ENCODE measurements around the gene VASN. TPM values are rescaled to one million over a fixed set of nuclear protein-coding genes. Genes with fewer than 3 reads are reported as not detected.

VASN gene
- total RNA-seq, 2 experiments from 2014 or later: not detected

DNA sequence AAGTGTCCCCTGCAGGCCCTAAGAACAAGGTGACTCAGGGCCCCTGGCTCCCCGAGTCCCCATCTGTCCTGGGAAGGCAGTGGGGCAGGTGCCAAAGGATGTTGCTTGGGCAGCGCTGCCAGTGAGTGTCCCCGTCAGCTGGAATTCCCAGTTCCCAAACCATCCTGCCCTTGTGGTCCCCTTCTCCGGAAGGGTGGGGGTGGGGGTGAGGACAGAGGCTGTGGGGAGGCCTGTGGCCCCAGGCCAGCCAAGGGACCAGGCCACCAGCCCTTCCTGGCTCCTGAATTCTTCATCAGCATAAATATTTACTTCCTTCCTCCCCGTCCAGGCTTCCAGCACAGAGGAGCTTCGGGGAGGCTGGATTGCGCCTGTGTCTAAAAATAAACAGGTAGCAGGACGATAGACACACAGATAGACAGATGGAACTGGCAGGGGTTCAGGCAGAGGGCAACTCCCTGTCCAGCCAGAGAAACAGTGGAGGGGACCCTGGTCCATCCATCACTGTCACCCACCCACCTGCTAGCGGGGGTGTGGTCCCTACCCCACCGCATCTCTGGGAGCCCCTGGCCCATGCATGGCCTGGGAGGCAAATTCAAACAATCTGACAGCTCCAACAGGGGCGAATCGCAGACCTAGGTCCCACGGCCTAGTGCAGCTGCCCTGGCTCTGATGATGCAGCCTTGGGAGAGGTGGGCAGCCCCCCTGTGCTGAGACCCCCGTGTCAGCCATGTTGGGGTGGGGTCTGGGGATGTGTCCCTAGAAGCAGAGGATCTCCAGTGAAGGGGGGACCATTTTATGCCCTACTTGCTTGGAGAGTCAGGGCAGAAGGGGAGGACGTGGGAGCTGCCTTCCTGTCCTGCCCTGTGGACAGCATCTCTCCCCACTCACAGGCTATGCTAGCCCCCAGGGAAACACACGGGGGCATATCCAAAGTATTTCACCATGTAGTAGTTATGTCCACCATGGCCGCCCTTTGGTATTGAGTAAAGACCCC is 42.6 kb upstream of the VASN start:
- Mint-ChIP-seq H3K4me3 (no peak overlapping the region), H3K36me3 (ENCODE audit: low read depth) (no peaks in the 10 kb centered on the region), H3K9me3 (no peaks in the 10 kb centered on the region), H3K27ac (no peak overlapping the region), H3K27me3 (no peaks in the 10 kb centered on the region), H3K4me1 (ENCODE audit: low read depth) (peaks cover 4% of the 10 kb centered on the region)
- intact Hi-C loops (cut with micrococcal nuclease): no loop called here
- TF ChIP-seq, protein P1, sequence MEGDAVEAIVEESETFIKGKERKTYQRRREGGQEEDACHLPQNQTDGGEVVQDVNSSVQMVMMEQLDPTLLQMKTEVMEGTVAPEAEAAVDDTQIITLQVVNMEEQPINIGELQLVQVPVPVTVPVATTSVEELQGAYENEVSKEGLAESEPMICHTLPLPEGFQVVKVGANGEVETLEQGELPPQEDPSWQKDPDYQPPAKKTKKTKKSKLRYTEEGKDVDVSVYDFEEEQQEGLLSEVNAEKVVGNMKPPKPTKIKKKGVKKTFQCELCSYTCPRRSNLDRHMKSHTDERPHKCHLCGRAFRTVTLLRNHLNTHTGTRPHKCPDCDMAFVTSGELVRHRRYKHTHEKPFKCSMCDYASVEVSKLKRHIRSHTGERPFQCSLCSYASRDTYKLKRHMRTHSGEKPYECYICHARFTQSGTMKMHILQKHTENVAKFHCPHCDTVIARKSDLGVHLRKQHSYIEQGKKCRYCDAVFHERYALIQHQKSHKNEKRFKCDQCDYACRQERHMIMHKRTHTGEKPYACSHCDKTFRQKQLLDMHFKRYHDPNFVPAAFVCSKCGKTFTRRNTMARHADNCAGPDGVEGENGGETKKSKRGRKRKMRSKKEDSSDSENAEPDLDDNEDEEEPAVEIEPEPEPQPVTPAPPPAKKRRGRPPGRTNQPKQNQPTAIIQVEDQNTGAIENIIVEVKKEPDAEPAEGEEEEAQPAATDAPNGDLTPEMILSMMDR (IDR thresholded peaks at IDR 0.05): no peak
- CTCF ChIA-PET: interaction anchor here (0.8 to 6.6 kb wide), 22 partner anchors 10 to 128 kb away, joined by 3 to 54 read pairs (median 5); partner anchors contain the start of gene TFAP4
- ATAC-seq (no peak), DNase-seq (no peak)
- POLR2A ChIA-PET: interaction anchor here (1.0 to 1.4 kb wide), 3 partner anchors 11 to 58 kb away, joined by 3 to 5 read pairs (median 4); no protein-coding TSS in a partner anchor

DNA sequence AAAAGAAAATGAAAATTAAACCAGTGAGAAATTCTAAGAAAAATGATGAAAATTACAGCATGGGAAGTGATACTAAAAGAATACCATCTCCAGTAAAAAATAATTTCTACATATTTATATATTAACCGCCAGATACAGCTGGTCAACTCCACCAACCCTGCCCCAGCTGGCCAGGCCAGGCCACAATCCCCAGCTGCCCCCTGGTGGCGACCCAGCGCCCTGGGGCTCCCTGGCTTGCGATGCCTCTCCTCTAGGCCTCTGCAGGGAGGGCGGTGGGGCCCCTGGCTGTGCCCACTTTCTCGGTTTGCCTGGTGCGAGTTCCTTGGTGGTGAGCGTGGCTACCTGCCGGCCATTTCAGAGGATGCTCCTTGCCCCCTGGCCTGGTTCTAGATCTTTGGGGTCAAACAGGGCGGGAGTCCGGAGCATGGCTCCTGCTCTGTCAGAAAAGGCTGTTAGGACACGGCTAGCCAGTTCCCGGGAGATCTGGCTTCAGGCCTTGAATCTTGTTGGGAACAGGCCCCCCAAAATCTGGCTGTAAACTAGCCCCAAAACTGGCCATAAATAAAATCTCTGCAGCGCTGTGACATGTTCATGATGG is 41.3 kb upstream of the VASN start:
- no peaks in the 10 kb centered on the region for H3K36me3 Mint-ChIP-seq (ENCODE audit: low read depth)
- H3K4me1 Mint-ChIP-seq (ENCODE audit: low read depth): peaks cover 4% of the 10 kb centered on the region
- TF ChIP-seq, protein P1 (IDR thresholded peaks at IDR 0.05): peak; percentile 97
- no peak overlapping the region for H3K4me3 Mint-ChIP-seq
- H3K27ac Mint-ChIP-seq: no peak overlapping the region
- peak; percentile 80 for ATAC-seq
- ChIA-PET POLR2A (interaction anchor here (1.4 kb wide), 1 partner anchor 13 kb away, joined by 4 read pairs; no protein-coding TSS in a partner anchor), CTCF (interaction anchor here (0.7 to 6.6 kb wide), 23 partner anchors 9 to 130 kb away, joined by 3 to 54 read pairs (median 4); partner anchors contain the start of gene TFAP4)
- peak; percentile 83 for DNase-seq
- no peaks in the 10 kb centered on the region for H3K27me3 Mint-ChIP-seq
- intact Hi-C loops (cut with micrococcal nuclease): loop anchor here (2.0 kb wide), 1 partner anchor 42 kb away; no protein-coding TSS in a partner anchor
- H3K9me3 Mint-ChIP-seq: no peaks in the 10 kb centered on the region

DNA sequence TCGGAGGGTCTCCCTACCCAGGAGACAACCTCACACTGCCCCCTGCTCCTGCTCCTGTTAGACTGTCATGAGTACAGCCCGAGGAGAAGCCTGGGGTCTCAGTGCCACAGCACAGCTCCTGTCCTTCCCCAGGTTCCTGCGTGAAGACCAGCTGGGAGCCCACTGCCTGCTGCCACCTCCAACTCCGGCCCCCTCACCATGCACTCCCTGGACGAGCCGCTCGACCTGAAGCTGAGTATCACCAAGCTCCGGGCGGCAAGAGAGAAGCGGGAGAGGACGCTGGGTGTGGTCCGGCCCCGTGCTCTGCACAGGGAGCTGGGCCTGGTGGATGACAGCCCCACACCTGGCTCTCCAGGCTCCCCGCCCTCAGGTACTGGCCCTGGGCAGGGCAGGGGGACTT is 39.6 kb upstream of the VASN start:
- H3K9me3 Mint-ChIP-seq: no peaks in the 10 kb centered on the region
- CTCF ChIA-PET: interaction anchor here (0.6 to 6.6 kb wide), 14 partner anchors 11 to 349 kb away, joined by 3 to 54 read pairs (median 3); partner anchors contain the start of gene PAM16
- ATAC-seq (no peak), DNase-seq (no peak)
- TF ChIP-seq, protein P1 (IDR thresholded peaks at IDR 0.05): no peak
- POLR2A ChIA-PET: interaction anchor here (1.1 to 1.8 kb wide), 4 partner anchors 18 to 79 kb away, joined by 4 to 6 read pairs (median 6); no protein-coding TSS in a partner anchor
- H3K27me3 Mint-ChIP-seq: no peaks in the 10 kb centered on the region
- H3K4me1 Mint-ChIP-seq (ENCODE audit: low read depth): peaks cover 4% of the 10 kb centered on the region
- intact Hi-C loops (cut with micrococcal nuclease): no loop called here
- H3K36me3 Mint-ChIP-seq (ENCODE audit: low read depth): no peaks in the 10 kb centered on the region
- no peak overlapping the region for H3K27ac Mint-ChIP-seq
- H3K4me3 Mint-ChIP-seq: no peak overlapping the region

DNA sequence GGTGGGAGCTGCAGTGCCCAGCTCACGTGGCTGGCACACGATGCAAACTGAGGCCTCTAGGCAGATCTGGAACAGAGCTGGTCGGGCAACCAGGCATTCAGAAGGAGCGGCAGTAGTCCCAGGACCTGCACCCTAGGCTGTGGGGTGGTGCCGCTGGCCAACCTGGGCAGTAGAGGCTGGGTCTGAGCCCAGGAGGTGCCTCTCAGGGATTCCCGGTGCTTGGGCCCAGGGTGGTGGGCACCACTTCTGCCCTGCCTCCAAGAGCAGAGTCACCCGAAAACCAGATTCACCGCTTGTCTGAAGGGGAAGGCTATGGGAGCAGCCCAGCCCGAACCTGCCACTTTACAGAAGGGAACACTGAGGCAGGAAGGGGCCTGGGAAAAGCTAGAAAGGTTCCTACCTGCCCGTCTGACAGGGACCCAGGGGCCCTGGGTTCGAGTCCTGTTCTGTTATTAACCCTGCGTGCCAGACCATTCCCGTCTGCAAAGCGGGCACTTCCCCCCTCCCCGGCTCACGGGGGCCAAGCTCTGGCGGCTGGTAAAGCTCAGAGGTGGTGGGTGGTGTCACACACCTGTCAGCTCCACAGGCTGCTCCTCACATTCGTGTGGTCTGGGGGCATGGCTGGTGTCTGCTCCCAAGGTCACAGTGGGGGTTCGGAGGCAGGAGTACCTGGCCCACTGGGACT is 38.9 kb upstream of the VASN start:
- no peaks in the 10 kb centered on the region for H3K36me3 Mint-ChIP-seq (ENCODE audit: low read depth)
- ChIA-PET CTCF (interaction anchor here (0.9 to 6.6 kb wide), 10 partner anchors 14 to 350 kb away, joined by 3 to 54 read pairs (median 4); partner anchors contain the start of gene PAM16), POLR2A (interaction anchor here (1.1 to 1.8 kb wide), 4 partner anchors 18 to 80 kb away, joined by 4 to 6 read pairs (median 6); no protein-coding TSS in a partner anchor)
- no peak for ATAC-seq
- no peak overlapping the region for H3K4me3 Mint-ChIP-seq
- H3K27ac Mint-ChIP-seq: no peak overlapping the region
- H3K4me1 Mint-ChIP-seq (ENCODE audit: low read depth): peaks cover 4% of the 10 kb centered on the region
- TF ChIP-seq, protein P1 (IDR thresholded peaks at IDR 0.05): no peak
- intact Hi-C loops (cut with micrococcal nuclease): no loop called here
- no peaks in the 10 kb centered on the region for H3K27me3 Mint-ChIP-seq
- no peak for DNase-seq
- H3K9me3 Mint-ChIP-seq: no peaks in the 10 kb centered on the region

Measured in activated CD8-positive, alpha-beta T cell treated with anti-CD3 and anti-CD28 coated beads for 36 hours (primary cell).